HG02610 (cell line): Measurements from ENCODE around the gene ITFG2.

Experiments used
- ATAC-seq: cut with Tn5 transposase; IDR thresholded peaks from one replicate; pipeline ENCODE4 v1.9.1; 2021; ENCODE audit warnings: mild to moderate bottlenecking, moderate library complexity; ENCODE audit not compliant: unreplicated experiment

ITFG2 gene

GRCh38 chr12:2794736-2795289 lies 17.7 kb upstream of the ITFG2 start, which contains the start of gene FKBP4:
Gene FKBP4 (plus strand): TSS chr12:2794970. CDS start chr12:2795140, 170 bp downstream.
- peak; percentile 69 for ATAC-seq

GRCh38 chr12:2795291-2796186 lies 16.9 kb upstream of the ITFG2 start:
- ATAC-seq, result peak; percentile 71

GRCh38 chr12:2796187-2796666 lies 16.2 kb upstream of the ITFG2 start:
- ATAC-seq, result no peak

- no peak for ATAC-seq
Measured at GRCh38 chr12:2797721-2798418, 14.6 kb upstream of the ITFG2 start.

- no peak for ATAC-seq
Measured at GRCh38 chr12:2800046-2800570, 12.4 kb upstream of the ITFG2 start.

- ATAC-seq, result no peak
Measured at GRCh38 chr12:2801044-2801783, 11.3 kb upstream of the ITFG2 start.

GRCh38 chr12:2803635-2804392 lies 8.7 kb upstream of the ITFG2 start:
- ATAC-seq, result peak; percentile 60

GRCh38 chr12:2804393-2805142 lies 7.9 kb upstream of the ITFG2 start:
- peak; percentile 44 for ATAC-seq

GRCh38 chr12:2805143-2805520 lies 7.3 kb upstream of the ITFG2 start:
- no peak for ATAC-seq

- ATAC-seq, result no peak
Measured at GRCh38 chr12:2806700-2807099, 5.8 kb upstream of the ITFG2 start.

GRCh38 chr12:2811801-2812200 lies 667 bp upstream of the ITFG2 start:
- no peak for ATAC-seq

GRCh38 chr12:2813214-2814185 lies 1.0 kb downstream of the ITFG2 start:
- peak; percentile 5 for ATAC-seq

GRCh38 chr12:2819810-2820209 lies 7.3 kb downstream of the ITFG2 start:
- ATAC-seq, result no peak

GRCh38 chr12:2820432-2820831 lies 8.0 kb downstream of the ITFG2 start:
- no peak for ATAC-seq

- ATAC-seq, result no peak
Measured at GRCh38 chr12:2823483-2823882, 11.0 kb downstream of the ITFG2 start.

- ATAC-seq, result no peak
Measured at GRCh38 chr12:2824541-2824940, 12.1 kb downstream of the ITFG2 start.

GRCh38 chr12:2825132-2825531 lies 12.7 kb downstream of the ITFG2 start:
- no peak for ATAC-seq

GRCh38 chr12:2826036-2826435 lies 13.6 kb downstream of the ITFG2 start:
- no peak for ATAC-seq
